ENCODE results near the gene RGS4. TPM values are rescaled to one million over a fixed set of nuclear protein-coding genes. Genes with fewer than 3 reads are reported as not detected.

Gene RGS4
- total RNA-seq, 1 experiment from 2014 or later: not detected

- no peak overlapping the region for H2BK120ac ChIP-seq (ENCODE audit: low read depth, low read length, poor library complexity, severe bottlenecking)
- no peak overlapping the region for H3K23ac ChIP-seq (ENCODE audit: insufficient read length, low read depth, low read length)
- H2AK5ac ChIP-seq (ENCODE audit: insufficient read length, low read length): no peak overlapping the region
- no peak overlapping the region for H4K8ac ChIP-seq (replicated peaks; ENCODE audit: insufficient read length, low read depth, low read length)
- H3K27ac ChIP-seq (ENCODE audit: insufficient read length, low read depth, low read length): no peak overlapping the region
- H3K14ac ChIP-seq (ENCODE audit: insufficient read depth, low read length): no peak overlapping the region
- Mint-ChIP-seq H3K27ac (no peak overlapping the region), H3K36me3 (ENCODE audit: insufficient read depth in 1 of 3, low read depth in 3 of 3) (0 out of 7 replicates have a peak, but pooled peaks cover 0 to 4% (median 0%) of the 10 kb centered on the region in 3 experiments), H3K4me3 (no peak overlapping the region), H3K4me1 (no peaks in the 10 kb centered on the region), H3K27me3 (ENCODE audit: low read depth) (no peaks in the 10 kb centered on the region; the same call in 1 of the 2 replicates), H3K9me3 (peaks cover 0 to 8% of the 10 kb centered on the region in 2 experiments; a peak in 2 of 5 replicates)
- H3K4ac ChIP-seq (ENCODE audit: low read depth, low read length): no peak overlapping the region
- no peak overlapping the region for H4K5ac ChIP-seq (ENCODE audit: insufficient read length, low read depth, low read length)
- H3K4me1 ChIP-seq (ENCODE audit: insufficient read depth, low read length): no peaks in the 10 kb centered on the region
- no peak overlapping the region for H2BK12ac ChIP-seq (ENCODE audit: insufficient read length, low read depth, low read length)
- no peak for DNase-seq
- no peaks in the 10 kb centered on the region for H3K79me2 ChIP-seq (ENCODE audit: insufficient read depth, low read length)
- H3K9ac ChIP-seq (ENCODE audit: extremely low read depth, insufficient read length, low read length): no peak overlapping the region
- no peak overlapping the region for H2BK15ac ChIP-seq (ENCODE audit: low read depth, low read length)
- no peak overlapping the region for H3T11ph ChIP-seq (ENCODE audit: low read length)
- H4K91ac ChIP-seq (ENCODE audit: insufficient read length, low read depth, low read length): no peak overlapping the region
- H3K56ac ChIP-seq (ENCODE audit: insufficient read length, low read depth, low read length): no peak overlapping the region
- no peaks in the 10 kb centered on the region for H3K27me3 ChIP-seq (ENCODE audit: insufficient read depth, low read length)
- H4K20me1 ChIP-seq (ENCODE audit: control insufficient read depth, insufficient read depth, insufficient read length): no peaks in the 10 kb centered on the region
- H2BK5ac ChIP-seq (ENCODE audit: insufficient read length, low read length): no peak overlapping the region
- H2AFZ ChIP-seq (ENCODE audit: low read length): no peak overlapping the region
- no peaks in the 10 kb centered on the region for H3K9me3 ChIP-seq (ENCODE audit: control insufficient read depth, low read depth, low read length)
- no peak overlapping the region for H3K18ac ChIP-seq (ENCODE audit: insufficient read length, low read depth, low read length)
- H3K79me1 ChIP-seq (ENCODE audit: insufficient read depth, low read depth, low read length, poor library complexity, severe bottlenecking): no peaks in the 10 kb centered on the region
- no peaks in the 10 kb centered on the region for H3K23me2 ChIP-seq (ENCODE audit: insufficient read length, low read depth, low read length, poor library complexity, severe bottlenecking)
- TF ChIP-seq CTCF (conservative IDR thresholded peaks at IDR 0.05): no peak
- H2BK20ac ChIP-seq (ENCODE audit: low read depth, low read length, poor library complexity, severe bottlenecking): no peak overlapping the region
- no CpG with 5 or more reads among the region's 4 CpGs for WGBS (ENCODE audit: extremely low coverage, insufficient read length, low lambda C conversion rate)
- no peak overlapping the region for H3K4me2 ChIP-seq (ENCODE audit: insufficient read depth, insufficient read length, low read length)
Observed at GRCh38 chr1:163104385-163105099, 35.4 kb downstream of the RGS4 start.
